ENCODE data around the gene WFIKKN1. TPM values are rescaled to one million over a fixed set of nuclear protein-coding genes. Genes with fewer than 3 reads are reported as not detected.

The WFIKKN1 gene
- total RNA-seq, 4 donors from 2014 or later = 0.26 to 1.4 (median 0.76) TPM; not detected in 1

DNA sequence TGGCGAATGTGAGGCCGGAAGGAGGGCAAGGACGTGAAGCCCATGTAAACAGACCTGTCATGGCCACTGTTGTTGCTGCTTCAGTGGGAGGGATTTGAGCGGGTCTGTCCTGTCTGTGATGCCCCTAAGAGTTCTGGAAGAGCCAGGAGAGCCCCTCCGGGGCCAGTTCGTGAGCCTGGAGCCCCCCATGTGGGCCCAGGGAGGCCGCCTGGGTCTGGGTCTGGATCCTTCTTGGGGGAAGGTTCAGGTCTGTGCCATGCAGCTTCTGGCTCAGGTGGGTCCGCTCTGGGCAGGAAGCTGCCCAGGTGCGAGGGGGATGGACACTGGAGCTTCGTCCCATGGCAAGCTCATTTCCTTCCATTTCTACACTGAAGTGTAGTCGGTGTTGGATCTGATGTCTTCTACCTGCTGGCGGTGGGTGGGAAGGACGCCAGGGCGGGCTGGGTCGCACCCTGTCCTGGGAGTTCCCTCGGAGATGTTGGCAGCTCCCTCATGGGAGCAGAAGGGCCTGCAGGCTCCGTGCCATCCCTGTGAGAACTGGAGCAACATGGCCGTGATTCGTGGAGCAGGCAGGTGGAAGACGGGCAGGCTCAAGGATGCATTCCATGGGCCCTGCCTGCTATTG is 11.2 kb upstream of the WFIKKN1 start:
- no peaks in the 10 kb centered on the region for H3K4me1 ChIP-seq
- DNase-seq = no peak
- no peaks in the 10 kb centered on the region for H3K36me3 ChIP-seq
- TF ChIP-seq, protein P1, sequence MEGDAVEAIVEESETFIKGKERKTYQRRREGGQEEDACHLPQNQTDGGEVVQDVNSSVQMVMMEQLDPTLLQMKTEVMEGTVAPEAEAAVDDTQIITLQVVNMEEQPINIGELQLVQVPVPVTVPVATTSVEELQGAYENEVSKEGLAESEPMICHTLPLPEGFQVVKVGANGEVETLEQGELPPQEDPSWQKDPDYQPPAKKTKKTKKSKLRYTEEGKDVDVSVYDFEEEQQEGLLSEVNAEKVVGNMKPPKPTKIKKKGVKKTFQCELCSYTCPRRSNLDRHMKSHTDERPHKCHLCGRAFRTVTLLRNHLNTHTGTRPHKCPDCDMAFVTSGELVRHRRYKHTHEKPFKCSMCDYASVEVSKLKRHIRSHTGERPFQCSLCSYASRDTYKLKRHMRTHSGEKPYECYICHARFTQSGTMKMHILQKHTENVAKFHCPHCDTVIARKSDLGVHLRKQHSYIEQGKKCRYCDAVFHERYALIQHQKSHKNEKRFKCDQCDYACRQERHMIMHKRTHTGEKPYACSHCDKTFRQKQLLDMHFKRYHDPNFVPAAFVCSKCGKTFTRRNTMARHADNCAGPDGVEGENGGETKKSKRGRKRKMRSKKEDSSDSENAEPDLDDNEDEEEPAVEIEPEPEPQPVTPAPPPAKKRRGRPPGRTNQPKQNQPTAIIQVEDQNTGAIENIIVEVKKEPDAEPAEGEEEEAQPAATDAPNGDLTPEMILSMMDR (IDR thresholded peaks at IDR 0.05) = no peak
- TF ChIP-seq POLR2A (IDR thresholded peaks at IDR 0.05) = no peak
- intact Hi-C loops (cut with DNase I; ENCODE audit: low total_unique reads) = no loop called here
- H3K9me3 ChIP-seq = no peaks in the 10 kb centered on the region
- no peaks in the 10 kb centered on the region for H3K27me3 ChIP-seq
- no peak overlapping the region for H3K4me3 ChIP-seq
- H3K27ac ChIP-seq = no peak overlapping the region

DNA sequence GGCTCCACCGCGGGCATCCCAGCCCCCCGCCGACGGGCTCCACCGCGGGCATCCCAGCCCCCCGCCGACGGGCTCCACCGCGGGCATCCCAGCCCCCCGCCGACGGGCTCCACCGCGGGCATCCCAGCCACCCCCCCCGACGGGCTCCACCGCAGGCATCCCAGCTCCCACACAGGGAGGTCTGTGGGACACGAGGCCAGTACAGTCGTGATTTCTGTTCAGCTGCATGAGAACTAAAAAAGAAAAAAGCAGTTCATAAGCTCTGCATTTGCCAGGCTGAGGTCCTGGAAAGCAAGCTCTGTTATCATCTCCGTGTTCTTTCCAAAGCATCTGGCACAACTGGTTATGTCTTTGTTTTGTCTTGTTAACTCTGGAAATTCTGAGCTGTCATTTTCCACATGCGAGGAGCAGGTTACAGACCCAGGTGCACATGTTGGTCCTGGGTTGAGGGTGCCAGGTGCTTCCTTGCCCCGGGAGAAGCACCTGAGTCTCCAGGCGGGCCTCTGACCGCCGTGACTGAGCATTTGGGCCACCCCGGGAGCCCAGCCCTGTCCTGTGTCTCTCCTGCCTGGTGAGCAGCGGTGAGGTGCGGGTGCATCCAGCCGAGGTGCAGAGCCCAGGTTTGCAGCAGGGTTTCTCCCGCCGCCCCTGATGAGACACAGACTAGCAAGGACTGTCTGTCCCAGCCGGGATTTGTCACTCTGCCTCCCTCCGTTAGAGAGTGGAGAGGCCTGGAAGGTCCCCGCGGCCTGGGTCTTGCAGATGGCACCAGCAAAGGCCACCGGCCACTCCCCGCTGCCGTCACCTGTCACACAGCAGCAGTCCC is 9.9 kb upstream of the WFIKKN1 start:
- DNase-seq = no peak
- no peak for TF ChIP-seq POLR2A (IDR thresholded peaks at IDR 0.05)
- TF ChIP-seq, protein P1 (IDR thresholded peaks at IDR 0.05) = no peak
- peak overlapping the region in 1 of 2 donors; percentile 73 for H3K27ac ChIP-seq
- H3K4me3 ChIP-seq = no peak overlapping the region
- H3K4me1 ChIP-seq = no peaks in the 10 kb centered on the region
- intact Hi-C loops (cut with DNase I; ENCODE audit: low total_unique reads) = no loop called here
- no peaks in the 10 kb centered on the region for H3K9me3 ChIP-seq
- no peaks in the 10 kb centered on the region for H3K36me3 ChIP-seq
- no peaks in the 10 kb centered on the region for H3K27me3 ChIP-seq

DNA sequence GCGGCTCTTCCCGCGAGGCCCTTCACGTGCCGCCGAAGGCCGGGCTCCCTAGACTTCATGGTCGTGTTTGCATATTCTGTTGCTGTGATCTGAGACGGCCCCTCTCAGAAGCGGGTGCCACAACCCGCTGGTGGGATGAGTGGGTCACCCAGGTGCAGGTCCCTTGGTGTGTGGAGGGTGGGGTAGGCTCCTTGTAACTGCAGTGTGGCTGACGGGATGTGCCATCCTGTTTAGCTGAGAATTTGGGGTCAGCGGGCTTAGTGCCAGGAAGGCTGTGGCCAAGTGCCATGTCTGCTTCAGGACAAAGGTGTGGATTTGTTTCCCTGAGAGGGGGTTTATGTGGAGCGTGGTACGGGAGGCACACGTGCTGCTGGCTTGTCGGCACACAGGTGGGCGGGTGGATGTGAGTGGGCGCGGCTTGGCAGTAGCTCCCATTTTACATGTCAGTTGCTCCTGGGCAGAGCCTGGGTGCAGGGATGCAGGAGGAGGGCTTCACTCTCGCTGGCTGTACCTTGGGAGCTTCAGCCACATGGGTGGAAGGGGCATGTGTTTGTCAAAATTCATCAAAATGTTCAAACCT is 9.2 kb upstream of the WFIKKN1 start:
- H3K36me3 ChIP-seq = no peaks in the 10 kb centered on the region
- H3K27me3 ChIP-seq = no peaks in the 10 kb centered on the region
- intact Hi-C loops (cut with DNase I; ENCODE audit: low total_unique reads) = no loop called here
- no peak overlapping the region for H3K4me3 ChIP-seq
- peak; percentile 27 to 45 for DNase-seq
- TF ChIP-seq, protein P1 (IDR thresholded peaks at IDR 0.05) = no peak
- no peak for TF ChIP-seq POLR2A (IDR thresholded peaks at IDR 0.05)
- H3K27ac ChIP-seq = peak overlapping the region; percentile 59 to 73
- H3K4me1 ChIP-seq = no peaks in the 10 kb centered on the region
- H3K9me3 ChIP-seq = no peaks in the 10 kb centered on the region

DNA sequence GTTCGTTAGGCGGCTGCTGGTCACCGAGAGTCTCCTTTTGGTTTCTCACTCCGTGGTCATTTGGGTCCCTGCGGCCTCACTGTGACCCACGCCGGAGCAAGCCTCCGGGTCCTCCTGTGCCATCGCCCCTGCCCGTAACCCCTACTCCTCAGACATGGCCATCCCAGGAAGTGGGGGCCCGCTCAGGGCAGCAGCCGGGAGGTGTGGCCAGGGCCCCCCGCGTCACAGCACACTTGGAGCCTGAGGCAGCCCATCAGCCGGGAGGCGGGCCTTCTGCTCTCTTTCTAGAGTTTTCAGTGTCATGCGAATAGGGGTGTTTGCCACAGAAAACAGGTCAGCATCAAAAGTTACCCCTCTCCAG is 7.9 kb upstream of the WFIKKN1 start:
- TF ChIP-seq POLR2A (IDR thresholded peaks at IDR 0.05) = no peak
- TF ChIP-seq, protein P1 (IDR thresholded peaks at IDR 0.05) = no peak
- Histone ChIP-seq H3K9me3 (no peaks in the 10 kb centered on the region), H3K36me3 (no peaks in the 10 kb centered on the region), H3K27ac (peak overlapping the region; percentile 59 to 73), H3K27me3 (no peaks in the 10 kb centered on the region), H3K4me3 (no peak overlapping the region), H3K4me1 (peaks cover 0 to 5% of the 10 kb centered on the region in 2 donors)
- DNase-seq = no peak
- intact Hi-C loops (cut with DNase I; ENCODE audit: low total_unique reads) = no loop called here
